ENCODE results near the gene USP11.

GRCh38 chrX:47197526-47197925 lies 35.3 kb upstream of the USP11 start:
- TF ChIP-seq CTCF (IDR thresholded peaks at IDR 0.05 in 4 of 5, conservative IDR thresholded peaks at IDR 0.05 in 1 of 5) (no peak), POLR2A (IDR thresholded peaks at IDR 0.05) (no peak)

Measured in gastrocnemius medialis (tissue), 4 donors.